Head of caudate nucleus (tissue), 42 donors: Measurements from ENCODE around the gene PRKCZ.

ENCODE experiments used
- DNase-seq, 42 donors: peaks; one replicate each; pipeline versions ENCODE4 v3.0.0 to v3.0.0-alpha.2; 2020 to 2021; ENCODE audit warnings: mixed read lengths in 7 of 42
- intact Hi-C: fragments of 100-400 bp; cut with DNase I; formaldehyde crosslinking; loops from one replicate; pipeline ENCODE4 v1.15.0; 2022

Gene PRKCZ

GRCh38 chr1:2022063-2022770, 28.0 kb upstream of the PRKCZ start:
- intact Hi-C loops = no loop called here
- peak in 2 of 42 donors; percentile 36 to 54 for DNase-seq

DNA sequence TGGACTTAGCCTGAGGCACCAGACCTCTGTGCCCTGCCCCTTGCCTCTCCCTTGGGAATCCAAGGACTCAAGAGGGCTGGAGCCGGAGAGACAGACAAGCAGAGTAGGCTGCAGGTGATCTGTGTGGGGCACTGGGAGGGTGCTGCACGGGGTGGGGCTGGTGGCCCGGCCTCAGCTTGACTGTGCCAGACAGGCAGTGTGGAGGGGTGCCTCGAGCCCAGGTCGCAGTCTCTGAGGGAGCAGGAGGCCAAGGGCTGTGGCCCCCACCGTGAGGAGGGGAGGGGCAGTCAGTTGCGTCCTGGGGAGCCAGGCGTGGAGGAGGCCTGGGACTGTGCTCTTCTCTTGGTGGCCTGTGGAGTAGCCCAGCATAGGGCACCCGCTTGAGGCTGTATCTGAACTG, 27.0 kb upstream of the PRKCZ start:
- peak in 1 of 42 donors; percentile 23 for DNase-seq
- intact Hi-C loops = no loop called here

DNA sequence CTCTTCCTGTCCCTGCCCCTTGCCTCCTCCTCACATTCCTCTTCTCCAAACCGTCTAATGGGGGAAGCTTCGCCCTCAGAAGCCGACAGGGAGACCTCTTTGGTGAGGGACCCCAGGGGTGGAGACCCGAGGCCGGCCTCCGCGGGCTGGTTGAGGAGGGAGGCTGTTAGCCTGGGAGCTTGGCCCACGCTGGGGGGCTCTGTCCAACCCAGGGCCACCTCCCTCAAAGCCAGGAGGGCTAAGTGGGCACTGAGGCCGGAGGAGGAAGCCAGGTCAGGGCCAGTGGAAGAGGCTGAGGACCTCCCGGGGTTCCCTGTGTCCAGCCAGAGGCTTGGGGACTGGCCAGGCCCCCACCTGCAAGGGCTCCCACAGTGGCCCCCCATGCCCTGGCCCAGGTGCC, 25.8 kb upstream of the PRKCZ start:
- intact Hi-C loops = no loop called here
- no peak for DNase-seq

- intact Hi-C loops = no loop called here
- no peak for DNase-seq
Measured at GRCh38 chr1:2024887-2025286, 25.3 kb upstream of the PRKCZ start.

DNA sequence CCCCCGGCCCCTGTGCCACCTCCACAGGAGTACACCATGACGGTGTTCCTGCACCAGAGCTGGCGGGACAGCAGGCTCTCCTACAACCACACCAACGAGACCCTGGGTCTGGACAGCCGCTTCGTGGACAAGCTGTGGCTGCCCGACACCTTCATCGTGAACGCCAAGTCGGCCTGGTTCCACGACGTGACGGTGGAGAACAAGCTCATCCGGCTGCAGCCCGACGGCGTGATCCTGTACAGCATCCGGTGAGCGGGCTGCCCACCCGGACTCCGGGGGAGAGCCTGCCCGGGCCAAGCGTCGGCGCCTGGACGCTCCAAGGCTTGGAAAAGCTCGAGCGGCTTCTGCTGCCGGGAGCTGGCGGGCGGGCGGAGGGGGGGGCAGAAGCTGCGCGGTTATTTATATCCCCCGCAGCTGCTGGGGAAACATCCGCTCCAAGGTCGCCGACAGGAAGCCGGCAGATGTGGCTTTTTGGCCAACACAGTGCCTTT, 24.7 kb upstream of the PRKCZ start:
- peak in 4 of 42 donors; percentile 20 to 48 (median 44) for DNase-seq
- intact Hi-C loops = no loop called here

- intact Hi-C loops = no loop called here
- no peak for DNase-seq
Measured at GRCh38 chr1:2027961-2028583, 22.1 kb upstream of the PRKCZ start.

DNA sequence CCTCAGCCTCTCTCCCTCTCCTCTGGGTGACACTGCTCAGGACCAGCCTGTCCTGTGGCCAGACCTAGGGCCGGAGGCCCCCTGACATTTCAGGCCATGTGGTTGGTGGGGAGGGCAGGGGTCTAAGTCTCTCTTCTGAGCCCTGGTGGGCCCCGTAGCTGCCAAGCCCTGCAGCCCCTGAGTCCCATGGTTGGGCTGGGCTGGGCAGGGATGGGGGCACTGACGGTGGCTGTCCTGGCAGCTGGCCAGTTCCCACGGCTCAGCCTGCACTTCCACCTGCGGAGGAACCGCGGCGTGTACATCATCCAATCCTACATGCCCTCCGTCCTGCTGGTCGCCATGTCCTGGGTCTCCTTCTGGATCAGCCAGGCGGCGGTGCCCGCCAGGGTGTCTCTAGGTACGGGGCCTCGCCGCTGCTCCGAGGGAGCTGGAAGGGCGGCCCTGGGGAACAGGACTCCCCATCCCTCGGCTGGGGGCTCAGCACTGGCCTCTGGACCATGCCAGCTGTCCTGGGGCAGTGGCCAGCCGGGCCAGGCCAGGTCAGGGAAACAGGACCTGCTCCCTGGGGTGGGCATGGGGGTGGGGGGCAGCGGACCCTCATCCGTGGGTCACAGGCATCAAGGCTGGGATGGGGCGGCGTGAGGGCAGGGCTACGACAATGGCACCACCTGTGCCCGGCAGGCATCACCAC, 21.2 kb upstream of the PRKCZ start:
- intact Hi-C loops = no loop called here
- no peak for DNase-seq

DNA sequence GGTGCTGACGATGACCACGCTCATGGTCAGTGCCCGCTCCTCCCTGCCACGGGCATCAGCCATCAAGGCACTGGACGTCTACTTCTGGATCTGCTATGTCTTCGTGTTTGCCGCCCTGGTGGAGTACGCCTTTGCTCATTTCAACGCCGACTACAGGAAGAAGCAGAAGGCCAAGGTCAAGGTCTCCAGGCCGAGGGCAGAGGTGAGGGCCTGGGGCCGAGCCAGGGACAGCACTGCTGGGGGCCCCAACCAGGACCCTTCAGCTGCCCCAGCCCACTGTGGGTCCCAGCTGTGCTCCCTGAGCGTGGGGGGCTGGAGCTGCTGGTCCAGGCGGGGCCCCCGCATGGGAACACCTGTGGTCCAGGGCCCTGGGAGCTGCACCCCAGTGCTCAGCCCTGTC, 20.6 kb upstream of the PRKCZ start:
- no peak for DNase-seq
- intact Hi-C loops = no loop called here

- intact Hi-C loops = no loop called here
- DNase-seq = no peak
Measured at GRCh38 chr1:2030076-2030871, 19.9 kb upstream of the PRKCZ start.

- intact Hi-C loops = no loop called here
- DNase-seq = no peak
Measured at GRCh38 chr1:2031546-2032540, 18.4 kb upstream of the PRKCZ start.

GRCh38 chr1:2032737-2033136, 17.5 kb upstream of the PRKCZ start:
- DNase-seq = peak in 11 of 42 donors; percentile 16 to 71 (median 40)
- intact Hi-C loops = no loop called here

DNA sequence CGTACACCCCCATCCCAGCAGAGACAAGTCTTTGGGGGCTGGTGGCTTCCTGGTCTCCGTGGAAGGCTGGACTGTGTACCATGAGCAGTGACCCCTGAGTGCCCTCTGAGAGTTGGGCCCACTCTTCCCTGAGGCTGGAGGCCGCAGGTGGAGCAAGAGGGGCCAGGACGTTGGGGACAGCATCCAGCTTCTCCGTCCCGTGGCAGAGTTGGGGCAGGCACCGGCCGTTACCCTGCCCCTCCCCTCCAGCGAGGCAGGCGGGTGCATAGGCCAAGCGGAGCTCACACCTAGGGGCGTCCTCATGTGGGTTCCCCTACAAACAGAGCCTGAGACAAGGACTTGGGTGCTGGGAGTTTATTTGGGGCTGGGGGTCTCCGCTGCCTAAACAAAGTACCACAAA, 17.0 kb upstream of the PRKCZ start:
- intact Hi-C loops = no loop called here
- DNase-seq = no peak

DNA sequence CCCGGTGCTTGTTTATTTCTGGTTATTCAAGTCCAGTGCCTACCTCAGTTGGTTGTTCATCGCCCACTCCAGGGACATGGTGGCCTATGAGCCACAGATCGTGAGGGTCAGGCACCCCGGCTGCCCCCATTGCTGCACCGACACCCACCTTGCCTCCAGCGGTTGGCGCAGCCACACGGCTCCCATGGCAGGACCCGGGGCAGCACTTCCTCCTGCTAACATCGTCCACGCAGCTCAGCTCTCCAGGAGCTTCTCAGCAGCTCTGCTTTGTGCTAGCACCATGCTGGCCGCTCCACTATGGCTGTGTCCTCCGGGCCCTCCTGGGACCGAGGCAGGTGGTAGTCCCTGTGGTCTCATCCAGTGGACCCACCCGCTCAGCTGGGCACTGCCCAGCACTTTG, 13.9 kb upstream of the PRKCZ start:
- intact Hi-C loops = no loop called here
- no peak for DNase-seq

- no peak for DNase-seq
- intact Hi-C loops = no loop called here
Measured at GRCh38 chr1:2037314-2037979, 12.8 kb upstream of the PRKCZ start.

GRCh38 chr1:2038229-2038628, 12.0 kb upstream of the PRKCZ start:
- intact Hi-C loops = no loop called here
- DNase-seq = no peak

DNA sequence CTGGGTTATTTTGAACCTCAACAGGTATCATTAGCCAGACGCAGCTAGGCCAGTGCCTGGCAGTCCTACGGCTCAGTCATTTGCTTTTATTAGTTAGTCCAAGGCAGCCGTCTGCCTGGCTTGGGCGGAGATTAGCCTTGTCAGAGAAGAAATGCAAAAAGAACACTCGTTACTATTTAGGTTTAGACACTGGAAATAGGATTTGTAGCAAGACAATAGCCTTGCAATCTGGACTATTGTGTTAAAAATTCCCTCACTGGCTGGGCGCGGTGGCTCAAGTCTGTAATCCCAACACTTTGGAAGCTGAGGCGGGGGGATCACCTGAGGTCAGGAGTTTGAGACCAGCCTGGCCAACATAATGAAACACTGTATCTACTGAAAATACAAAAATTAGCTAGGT, 11.0 kb upstream of the PRKCZ start:
- no peak for DNase-seq
- intact Hi-C loops = no loop called here

GRCh38 chr1:2041305-2041704, 8.9 kb upstream of the PRKCZ start:
- intact Hi-C loops = no loop called here
- DNase-seq = no peak

DNA sequence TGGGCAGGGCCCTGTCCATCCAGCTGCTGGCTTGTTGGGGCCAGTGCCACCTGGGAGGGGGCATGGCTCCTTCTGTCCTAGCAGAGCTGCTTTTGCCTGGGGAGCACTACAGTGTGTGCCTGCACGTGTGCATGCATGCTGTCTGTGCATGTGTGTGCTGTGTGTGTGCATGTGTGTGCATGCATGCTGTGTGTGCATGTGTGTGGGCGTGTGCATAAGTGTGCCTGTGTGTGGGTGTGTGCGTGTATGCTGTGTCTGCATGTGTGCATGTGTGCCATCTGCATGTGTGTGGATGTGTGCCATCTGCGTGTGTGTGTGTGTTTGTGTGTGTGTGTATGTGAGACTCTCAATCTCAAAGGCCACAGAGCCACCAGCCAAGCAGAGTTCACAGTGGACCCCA, 8.3 kb upstream of the PRKCZ start:
- no peak for DNase-seq
- intact Hi-C loops = no loop called here
